ENCODE measurements around the gene CADPS.

The CADPS gene

DNA sequence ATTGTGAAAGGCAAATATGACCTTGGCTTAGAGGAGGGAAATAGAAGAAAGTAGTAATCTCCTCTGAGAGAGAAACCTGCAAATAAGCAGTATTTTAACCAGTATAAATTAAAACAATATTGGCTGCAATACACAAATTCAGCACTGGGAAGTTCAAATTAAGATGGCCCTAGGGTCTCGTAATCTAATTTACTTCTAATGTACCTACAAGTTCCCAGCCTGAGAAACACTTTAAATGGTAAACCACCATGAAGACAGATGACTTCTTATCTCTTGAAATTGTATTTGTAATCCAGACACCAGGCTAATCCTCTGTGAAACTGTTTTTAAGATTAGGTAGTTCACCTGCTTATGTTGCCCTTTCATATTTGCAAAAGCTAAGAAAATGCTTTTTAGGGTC is 199.7 kb downstream of the CADPS start:
- TF ChIP-seq, protein P1, sequence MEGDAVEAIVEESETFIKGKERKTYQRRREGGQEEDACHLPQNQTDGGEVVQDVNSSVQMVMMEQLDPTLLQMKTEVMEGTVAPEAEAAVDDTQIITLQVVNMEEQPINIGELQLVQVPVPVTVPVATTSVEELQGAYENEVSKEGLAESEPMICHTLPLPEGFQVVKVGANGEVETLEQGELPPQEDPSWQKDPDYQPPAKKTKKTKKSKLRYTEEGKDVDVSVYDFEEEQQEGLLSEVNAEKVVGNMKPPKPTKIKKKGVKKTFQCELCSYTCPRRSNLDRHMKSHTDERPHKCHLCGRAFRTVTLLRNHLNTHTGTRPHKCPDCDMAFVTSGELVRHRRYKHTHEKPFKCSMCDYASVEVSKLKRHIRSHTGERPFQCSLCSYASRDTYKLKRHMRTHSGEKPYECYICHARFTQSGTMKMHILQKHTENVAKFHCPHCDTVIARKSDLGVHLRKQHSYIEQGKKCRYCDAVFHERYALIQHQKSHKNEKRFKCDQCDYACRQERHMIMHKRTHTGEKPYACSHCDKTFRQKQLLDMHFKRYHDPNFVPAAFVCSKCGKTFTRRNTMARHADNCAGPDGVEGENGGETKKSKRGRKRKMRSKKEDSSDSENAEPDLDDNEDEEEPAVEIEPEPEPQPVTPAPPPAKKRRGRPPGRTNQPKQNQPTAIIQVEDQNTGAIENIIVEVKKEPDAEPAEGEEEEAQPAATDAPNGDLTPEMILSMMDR (conservative IDR thresholded peaks at IDR 0.05; ENCODE audit: low read depth, low read length) = no peak
- Histone ChIP-seq H3K27ac (no peak overlapping the region), H3K4me3 (IDR thresholded peaks at IDR 0.05; ENCODE audit: insufficient read depth, low read depth, low read length) (no peak overlapping the region), H3K36me3 (ENCODE audit: insufficient read depth) (no peaks in the 10 kb centered on the region), H4K20me1 (ENCODE audit: insufficient read depth) (no peaks in the 10 kb centered on the region), H3K4me2 (no peak overlapping the region), H3K27me3 (ENCODE audit: insufficient read depth, low read depth) (no peaks in the 10 kb centered on the region), H3K4me1 (ENCODE audit: low read depth, poor library complexity, severe bottlenecking) (no peaks in the 10 kb centered on the region), H3K79me2 (ENCODE audit: insufficient read depth, low read depth) (no peaks in the 10 kb centered on the region), H3K9ac (no peak overlapping the region), H2AFZ (ENCODE audit: low read depth) (no peak overlapping the region)

DNA sequence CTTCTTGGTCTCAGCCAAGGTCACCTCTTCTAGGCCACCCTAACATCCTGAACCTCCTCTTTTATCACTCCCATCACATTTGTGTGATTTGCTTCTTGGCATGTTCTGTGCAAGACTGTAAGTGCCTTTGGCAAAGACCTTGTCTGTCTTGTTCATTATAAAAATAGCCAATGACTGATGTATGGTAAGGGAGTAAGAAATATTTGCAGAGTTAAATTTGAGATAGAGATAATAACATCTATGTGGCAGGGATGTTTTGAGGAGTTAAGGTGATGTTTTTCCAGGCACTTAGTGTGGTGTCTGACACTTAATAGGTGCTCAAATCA is 202.3 kb downstream of the CADPS start:
- H3K27me3 ChIP-seq (ENCODE audit: insufficient read depth, low read depth) = no peaks in the 10 kb centered on the region
- H3K27ac ChIP-seq = no peak overlapping the region
- no peak overlapping the region for H3K4me3 ChIP-seq (IDR thresholded peaks at IDR 0.05; ENCODE audit: insufficient read depth, low read depth, low read length)
- no peaks in the 10 kb centered on the region for H3K79me2 ChIP-seq (ENCODE audit: insufficient read depth, low read depth)
- no peaks in the 10 kb centered on the region for H3K36me3 ChIP-seq (ENCODE audit: insufficient read depth)
- H3K9ac ChIP-seq = no peak overlapping the region
- TF ChIP-seq, protein P1 (conservative IDR thresholded peaks at IDR 0.05; ENCODE audit: low read depth, low read length) = no peak
- H3K4me1 ChIP-seq (ENCODE audit: low read depth, poor library complexity, severe bottlenecking) = no peaks in the 10 kb centered on the region
- no peak overlapping the region for H2AFZ ChIP-seq (ENCODE audit: low read depth)
- no peaks in the 10 kb centered on the region for H4K20me1 ChIP-seq (ENCODE audit: insufficient read depth)
- H3K4me2 ChIP-seq = no peak overlapping the region

GRCh38 chr3:62672270-62672987 is 202.8 kb downstream of the CADPS start:
- no peaks in the 10 kb centered on the region for H3K36me3 ChIP-seq (ENCODE audit: insufficient read depth)
- TF ChIP-seq, protein P1 (conservative IDR thresholded peaks at IDR 0.05; ENCODE audit: low read depth, low read length) = no peak
- no peak overlapping the region for H3K4me2 ChIP-seq
- H3K4me3 ChIP-seq (IDR thresholded peaks at IDR 0.05; ENCODE audit: insufficient read depth, low read depth, low read length) = no peak overlapping the region
- H3K27ac ChIP-seq = no peak overlapping the region
- H4K20me1 ChIP-seq (ENCODE audit: insufficient read depth) = no peaks in the 10 kb centered on the region
- H3K27me3 ChIP-seq (ENCODE audit: insufficient read depth, low read depth) = no peaks in the 10 kb centered on the region
- H2AFZ ChIP-seq (ENCODE audit: low read depth) = no peak overlapping the region
- H3K9ac ChIP-seq = no peak overlapping the region
- no peaks in the 10 kb centered on the region for H3K79me2 ChIP-seq (ENCODE audit: insufficient read depth, low read depth)
- H3K4me1 ChIP-seq (ENCODE audit: low read depth, poor library complexity, severe bottlenecking) = no peaks in the 10 kb centered on the region

GRCh38 chr3:62670351-62670750 is 204.9 kb downstream of the CADPS start:
- Histone ChIP-seq H3K4me1 (ENCODE audit: low read depth, poor library complexity, severe bottlenecking) (no peaks in the 10 kb centered on the region), H2AFZ (ENCODE audit: low read depth) (no peak overlapping the region), H3K27ac (no peak overlapping the region), H4K20me1 (ENCODE audit: insufficient read depth) (no peaks in the 10 kb centered on the region), H3K27me3 (ENCODE audit: insufficient read depth, low read depth) (no peaks in the 10 kb centered on the region), H3K4me2 (no peak overlapping the region), H3K9ac (no peak overlapping the region), H3K36me3 (ENCODE audit: insufficient read depth) (no peaks in the 10 kb centered on the region), H3K4me3 (IDR thresholded peaks at IDR 0.05; ENCODE audit: insufficient read depth, low read depth, low read length) (no peak overlapping the region), H3K79me2 (ENCODE audit: insufficient read depth, low read depth) (no peaks in the 10 kb centered on the region)
- TF ChIP-seq, protein P1 (conservative IDR thresholded peaks at IDR 0.05; ENCODE audit: low read depth, low read length) = no peak

Data from KMS-11 (cell line).